DMS53 treated with DMSO at 0.1 percent for 48 hours (cell line): ENCODE results near the gene UNC5C.
A peak's percentile ranks its signal among the peaks of the same experiment; 100 is the strongest.
"Not testable (repeated sequence)": the region's sequence is repeated elsewhere in the genome, so short reads cannot be mapped to it uniquely, and the experiment has no call there.

Experiments used
- DNase-seq: peaks from one replicate; lab custom pipeline; 2025; ENCODE audit not compliant: unreplicated experiment; lab: John Stamatoyannopoulos, UW

Gene UNC5C

DNA sequence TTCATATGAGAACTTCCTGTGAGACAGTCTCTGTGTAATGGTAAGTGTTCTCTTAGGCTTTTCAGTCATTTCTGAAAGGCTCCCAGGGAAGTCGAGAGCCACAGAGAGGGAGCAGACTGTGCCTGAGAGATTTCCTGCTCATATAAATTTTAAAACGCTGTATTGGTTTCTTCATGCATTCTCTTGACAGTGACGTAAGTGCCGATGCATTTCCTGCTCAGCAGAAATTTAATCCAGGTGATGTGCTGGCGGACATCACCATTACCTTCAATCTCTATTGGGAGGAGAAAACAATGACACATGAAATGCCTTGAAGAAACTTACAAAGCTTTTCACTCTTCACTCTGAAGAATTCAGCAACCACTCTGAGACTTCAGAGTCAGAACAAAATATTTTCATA is 407.4 kb downstream of the UNC5C start:
- DNase-seq = no peak

DNA sequence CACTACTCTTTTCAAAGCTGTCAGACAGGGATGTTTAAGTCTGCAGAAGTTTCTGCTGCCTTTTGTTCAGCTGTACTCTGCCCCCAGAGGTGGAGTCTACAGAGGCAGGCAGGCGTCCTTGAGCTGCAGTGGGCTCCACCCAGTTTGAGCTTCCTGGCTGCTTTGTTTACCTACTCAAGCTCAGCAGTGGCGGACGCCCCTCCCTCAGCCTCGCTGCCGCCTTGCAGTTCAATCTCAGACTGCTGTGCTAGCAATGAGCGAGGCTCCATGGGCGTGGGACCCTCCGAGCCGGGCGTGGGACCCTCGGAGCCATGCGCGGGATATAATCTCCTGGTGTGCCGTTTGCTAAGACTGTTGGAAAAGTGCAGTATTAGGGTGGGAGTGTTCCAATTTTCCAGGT is 409.3 kb downstream of the UNC5C start:
- DNase-seq = not testable (repeated sequence)

DNA sequence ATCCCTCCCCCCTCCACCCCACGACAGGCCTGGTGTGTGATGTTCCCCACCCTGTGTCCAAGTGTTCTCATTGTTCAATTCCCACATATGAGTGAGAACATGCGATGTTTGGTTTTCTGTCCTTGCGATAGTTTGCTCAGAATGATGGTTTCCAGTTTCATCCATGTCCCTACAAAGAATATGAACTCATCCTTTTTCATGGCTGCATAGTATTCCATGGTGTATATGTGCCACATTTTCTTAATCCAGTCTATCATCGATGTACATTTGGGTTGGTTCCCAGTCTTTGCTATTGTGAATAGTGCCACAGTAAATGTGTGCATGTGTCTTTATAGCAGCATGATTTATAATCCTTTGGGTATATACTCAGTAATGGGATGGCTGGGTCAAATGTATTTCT is 414.8 kb downstream of the UNC5C start:
- DNase-seq = not testable (repeated sequence)

DNA sequence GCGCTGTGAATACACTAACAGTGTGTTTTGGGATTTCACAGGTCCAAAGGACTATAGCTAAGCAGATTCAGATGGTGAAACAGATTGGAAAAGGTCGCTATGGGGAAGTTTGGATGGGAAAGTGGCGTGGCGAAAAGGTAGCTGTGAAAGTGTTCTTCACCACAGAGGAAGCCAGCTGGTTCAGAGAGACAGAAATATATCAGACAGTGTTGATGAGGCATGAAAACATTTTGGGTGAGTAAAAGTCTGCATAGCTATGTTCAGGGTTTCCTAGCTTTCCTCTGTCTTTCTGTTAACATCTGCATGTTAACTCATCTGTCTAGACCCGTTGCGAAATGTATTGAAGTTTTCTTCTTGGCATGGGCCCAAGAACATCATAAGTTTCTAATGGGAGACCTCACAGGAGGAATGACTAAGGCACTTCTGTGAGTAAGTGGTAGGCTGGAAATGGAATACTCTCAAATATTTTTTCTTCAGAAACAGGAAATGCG is 418.9 kb downstream of the UNC5C start:
- peak; percentile 0 for DNase-seq

DNA sequence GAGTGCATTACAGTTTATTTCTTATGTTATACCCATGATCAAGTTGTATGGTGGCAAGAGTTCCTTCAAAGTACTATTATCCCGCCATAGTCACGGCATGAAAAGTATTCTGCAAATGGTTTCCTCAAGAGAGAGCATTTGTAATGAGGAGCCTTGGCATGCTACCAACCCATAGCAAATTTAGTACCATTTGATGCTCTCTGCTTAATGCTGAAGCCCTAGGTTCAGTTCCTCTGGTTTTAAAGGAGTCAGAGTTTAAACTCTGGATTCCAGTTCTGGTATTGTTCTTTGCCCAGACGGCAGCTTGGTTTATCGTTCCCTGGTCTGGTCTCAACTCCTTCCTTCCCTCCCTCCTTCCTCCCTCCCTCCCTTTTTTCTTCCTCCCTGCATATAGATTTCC is 419.7 kb downstream of the UNC5C start:
- no peak for DNase-seq

DNA sequence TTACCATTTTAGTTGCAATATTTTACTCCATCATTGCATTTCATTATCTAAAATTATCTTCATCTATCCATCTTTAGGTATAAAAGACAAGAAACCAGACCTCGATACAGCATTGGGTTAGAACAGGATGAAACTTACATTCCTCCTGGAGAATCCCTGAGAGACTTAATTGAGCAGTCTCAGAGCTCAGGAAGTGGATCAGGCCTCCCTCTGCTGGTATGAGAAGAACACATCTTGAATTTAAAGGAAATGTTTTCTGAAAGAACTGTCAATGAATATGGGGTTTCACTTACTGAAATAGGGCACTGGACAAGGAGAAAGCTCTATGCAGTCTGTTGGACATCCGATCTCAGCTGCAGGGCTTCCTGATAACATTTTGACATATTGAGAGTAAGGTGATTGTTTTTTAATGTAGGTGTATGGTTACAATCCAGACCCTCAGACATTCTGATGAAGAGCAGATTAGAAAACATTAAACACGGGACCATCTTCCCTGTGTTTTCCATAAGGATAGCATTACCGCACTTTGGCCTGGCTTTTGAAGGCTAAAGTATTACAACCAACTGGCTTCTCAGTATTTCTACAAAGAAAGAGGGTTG is 423.8 kb downstream of the UNC5C start:
- peak; percentile 17 for DNase-seq

DNA sequence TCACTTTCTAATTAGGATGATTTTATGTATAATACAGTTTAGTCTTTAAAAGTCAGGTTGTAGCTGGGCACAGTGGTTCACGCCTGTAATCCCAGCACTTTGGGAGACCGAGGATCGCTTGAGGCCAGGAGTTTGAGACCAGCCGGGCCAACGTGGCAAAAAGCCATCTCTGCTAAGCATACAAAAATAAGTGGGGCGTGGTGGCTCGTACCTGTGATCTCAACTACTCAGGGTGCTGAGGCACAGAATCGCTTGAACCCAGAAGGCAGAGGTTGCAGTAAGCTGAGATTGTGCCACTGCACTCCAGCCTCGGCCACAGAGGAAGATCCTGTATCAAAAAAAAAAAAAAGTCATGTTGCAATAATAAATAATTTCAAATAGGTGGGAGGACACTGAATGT is 426.8 kb downstream of the UNC5C start:
- DNase-seq = no peak

DNA sequence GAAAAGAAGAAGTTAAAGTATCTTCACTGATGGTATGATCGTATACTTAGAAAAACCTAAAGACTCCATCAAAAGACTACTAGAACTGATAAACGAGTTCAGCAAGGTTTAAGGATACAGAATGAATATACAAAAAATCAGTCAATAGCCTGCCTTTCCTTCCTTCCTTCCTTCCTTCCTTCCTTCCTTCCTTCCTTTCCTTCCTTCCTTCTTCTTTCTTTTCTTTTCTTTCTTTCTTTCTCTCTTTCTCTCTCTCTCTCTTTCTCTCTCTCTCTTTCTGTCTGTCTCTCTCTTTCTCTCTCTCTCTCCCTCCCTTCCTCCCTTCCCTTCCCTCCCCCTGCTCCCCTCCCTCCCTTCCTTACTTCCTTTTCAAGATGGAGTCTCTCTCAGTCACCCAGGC is 428.3 kb downstream of the UNC5C start:
- DNase-seq = no peak

DNA sequence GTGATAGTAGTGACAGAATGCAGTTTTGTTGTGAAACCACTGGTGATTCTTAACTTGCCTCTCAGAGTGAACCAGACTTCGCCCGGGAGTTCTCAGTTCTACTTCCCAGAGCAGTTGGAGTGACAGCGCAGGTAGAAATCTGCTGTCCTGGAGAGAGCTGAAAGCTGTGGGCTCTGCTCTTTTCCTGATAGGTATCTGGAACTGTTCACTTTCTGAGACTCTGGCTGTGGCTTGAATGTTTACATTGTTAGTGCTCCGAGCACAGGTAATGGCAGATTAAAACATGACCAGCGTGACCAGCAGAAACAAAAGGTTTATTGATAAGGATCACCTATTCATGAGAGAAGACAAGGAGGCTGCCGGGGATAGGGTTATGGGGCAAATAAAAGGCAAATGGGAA is 430.3 kb downstream of the UNC5C start:
- DNase-seq = no peak

DNA sequence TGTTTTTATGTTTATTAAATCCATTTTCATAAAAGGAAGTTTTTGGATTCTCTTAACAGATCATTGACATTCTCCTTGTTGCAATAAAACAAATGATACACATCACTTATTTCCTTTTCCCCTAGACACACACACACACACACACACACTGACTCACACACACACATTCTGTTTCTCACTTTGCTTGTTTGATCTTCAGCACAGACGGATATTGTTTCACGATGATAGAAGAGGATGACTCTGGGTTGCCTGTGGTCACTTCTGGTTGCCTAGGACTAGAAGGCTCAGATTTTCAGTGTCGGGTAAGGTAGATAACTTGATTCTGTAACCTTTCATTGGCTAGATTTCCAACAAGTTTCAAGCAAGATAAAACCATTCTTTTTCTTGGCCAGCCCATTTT is 434.3 kb downstream of the UNC5C start:
- peak; percentile 5 for DNase-seq
